ENCODE measurements around the gene EZH2. TPM values are rescaled to one million over a fixed set of nuclear protein-coding genes. Genes with fewer than 3 reads are reported as not detected.

Gene EZH2
- total and polyA plus RNA-seq, 2 of the 4 experiments (the other 2 are of a cell fraction) = 13.1 to 19.8 TPM

- H3K9me3 ChIP-seq (ENCODE audit: control insufficient read depth, insufficient read depth, low read length) = no peaks in the 10 kb centered on the region
- no peaks in the 10 kb centered on the region for H3K9me1 ChIP-seq (ENCODE audit: insufficient read depth, low read length)
- H3K36me3 ChIP-seq (ENCODE audit: control insufficient read depth, insufficient read depth, low read length) = peaks cover 4% of the 10 kb centered on the region; the same call in 1 of the 2 replicates
- H2BK20ac ChIP-seq (ENCODE audit: low read depth, low read length) = no peak overlapping the region
- no peak for DNase-seq
- no peak for ATAC-seq (ENCODE audit: low read depth)
- no peak overlapping the region for H3K27ac ChIP-seq (ENCODE audit: insufficient read depth, low read length)
- TF ChIP-seq NFE2L2 (IDR thresholded peaks at IDR 0.05; ENCODE audit: low read depth, low read length) (no peak), MAFK (IDR thresholded peaks at IDR 0.05; ENCODE audit: low read depth, low read length) (peak; percentile 96)
- in situ Hi-C loops (cut with MboI; ENCODE audit: low sequenced_read_pairs) = no loop called here
- H2BK120ac ChIP-seq (ENCODE audit: low read depth, low read length) = no peak overlapping the region
- WGBS, 2 experiments (ENCODE audit: extremely low coverage in 2 of 2, insufficient read length in 1 of 2) = no CpG with 5 or more reads among the region's 5 CpGs
- no peak overlapping the region for H2AK5ac ChIP-seq (ENCODE audit: low read depth, low read length)
- H3K9ac ChIP-seq (ENCODE audit: low read depth, low read length) = no peak overlapping the region
- no peak overlapping the region for H3K14ac ChIP-seq (replicated peaks; ENCODE audit: low read depth, low read length)
- BruUV-seq (replicated peaks) = TSS peak; percentile 32
- no peak overlapping the region for H2BK5ac ChIP-seq (ENCODE audit: low read depth, low read length, poor library complexity, severe bottlenecking)
- H3K4ac ChIP-seq (ENCODE audit: low read depth, low read length) = no peak overlapping the region
- no peak overlapping the region for H3K4me2 ChIP-seq (ENCODE audit: low read depth, low read length)
- dilution Hi-C loops (cut with HindIII; ENCODE audit: low sequenced_read_pairs, unreplicated experiment) = no loop called here
- no peak overlapping the region for H4K91ac ChIP-seq (ENCODE audit: insufficient read depth, low read depth, low read length)
- no peak overlapping the region for H4K5ac ChIP-seq (ENCODE audit: low read depth, low read length)
- peaks cover 17 to 19% of the 10 kb centered on the region in 2 experiments for H3K79me1 ChIP-seq (ENCODE audit: low read depth in 1 of 2, low read length in 2 of 2)
- no peak overlapping the region for H2AFZ ChIP-seq (replicated peaks; ENCODE audit: low read length, poor library complexity)
- no peaks in the 10 kb centered on the region for H3K27me3 ChIP-seq (ENCODE audit: control insufficient read depth, insufficient read depth, low read length)
- no peak overlapping the region for H3K4me3 ChIP-seq (ENCODE audit: insufficient read depth, low read depth, low read length)
- H3K4me1 ChIP-seq (ENCODE audit: control insufficient read depth, insufficient read depth, low read length) = no peaks in the 10 kb centered on the region
- no peak overlapping the region for H3K18ac ChIP-seq (ENCODE audit: low read depth, low read length)
- ChIA-PET POLR2A (ENCODE audit: unreplicated experiment) (no interaction called here), CTCF (no interaction called here)
- H4K20me1 ChIP-seq (ENCODE audit: insufficient read depth, low read length) = no peaks in the 10 kb centered on the region; the same call in 1 of the 2 replicates
- H2AK9ac ChIP-seq (replicated peaks; ENCODE audit: low read depth, low read length, poor library complexity) = no peak overlapping the region
- H4K8ac ChIP-seq (ENCODE audit: low read depth in 2 of 2, low read length in 2 of 2) = no peak overlapping the region
- no peak overlapping the region for H3K56ac ChIP-seq (ENCODE audit: extremely low read depth, insufficient read depth, low read length)
- no peak overlapping the region for H3K23ac ChIP-seq (ENCODE audit: low read depth, low read length)
- no peak overlapping the region for H2BK15ac ChIP-seq (ENCODE audit: low read depth, low read length)
- intact Hi-C loops (cut with micrococcal nuclease) = no loop called here
Measured at GRCh38 chr7:148830897-148831692, 53.0 kb downstream of the EZH2 start.
